GM18511 (cell line): Measurements from ENCODE around the gene KEAP1.
"Not testable (repeated sequence)": the region's sequence is repeated elsewhere in the genome, so short reads cannot be mapped to it uniquely, and the experiment has no call there.

Experiments used
- ATAC-seq: cut with Tn5 transposase; IDR thresholded peaks from one replicate; pipeline ENCODE4 v1.9.1; 2021; ENCODE audit warnings: mild to moderate bottlenecking, moderate library complexity; ENCODE audit not compliant: unreplicated experiment

KEAP1 gene

DNA sequence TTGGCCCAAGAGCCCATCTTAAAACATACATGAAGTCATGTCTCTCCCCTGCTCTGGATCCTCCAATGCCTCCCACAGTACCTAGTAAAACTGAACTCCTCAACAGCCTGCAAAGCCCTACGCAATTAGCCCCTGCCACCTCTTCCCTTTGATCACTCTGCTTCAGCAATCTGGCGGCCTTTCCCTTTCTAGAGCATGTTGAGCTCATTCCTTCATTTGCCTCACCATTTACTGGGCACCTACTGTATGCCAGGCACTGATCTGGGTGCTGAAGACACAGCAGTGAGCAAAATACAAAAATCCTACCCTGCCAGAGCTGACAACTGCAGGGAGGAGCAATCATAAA lies 2.9 kb downstream of the KEAP1 start:
- ATAC-seq: no peak

DNA sequence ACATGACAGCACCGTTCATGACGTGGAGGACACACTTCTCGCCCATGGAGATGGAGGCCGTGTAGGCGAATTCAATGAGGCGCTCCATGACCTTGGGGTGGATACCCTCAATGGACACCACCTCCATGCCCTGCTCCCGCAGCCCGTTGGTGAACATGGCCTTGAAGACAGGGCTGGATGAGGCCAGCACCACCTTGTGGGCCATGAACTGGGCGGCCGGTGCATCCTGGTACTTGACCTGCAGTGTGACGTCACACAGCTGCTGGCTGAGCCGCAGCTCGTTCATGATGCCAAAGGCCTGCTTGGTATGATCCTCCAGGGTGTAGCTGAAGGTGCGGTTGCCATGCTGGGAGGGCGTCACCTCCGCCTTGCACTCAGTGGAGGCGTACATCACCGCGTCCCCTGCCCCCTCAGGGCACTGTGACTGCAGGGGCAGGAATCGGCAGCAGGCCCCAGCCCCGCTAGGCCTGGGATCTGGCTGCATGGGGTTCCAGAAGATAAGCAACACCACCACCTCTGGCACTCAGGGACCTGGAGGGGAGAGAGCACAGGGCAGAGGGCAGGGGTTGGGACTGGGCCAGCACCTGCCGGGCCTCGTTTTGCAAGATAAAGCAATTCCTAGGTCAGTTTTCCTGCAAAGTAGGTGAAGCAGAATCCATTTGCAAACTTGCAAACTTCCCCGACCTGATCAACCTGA lies 3.5 kb downstream of the KEAP1 start:
- ATAC-seq: no peak

DNA sequence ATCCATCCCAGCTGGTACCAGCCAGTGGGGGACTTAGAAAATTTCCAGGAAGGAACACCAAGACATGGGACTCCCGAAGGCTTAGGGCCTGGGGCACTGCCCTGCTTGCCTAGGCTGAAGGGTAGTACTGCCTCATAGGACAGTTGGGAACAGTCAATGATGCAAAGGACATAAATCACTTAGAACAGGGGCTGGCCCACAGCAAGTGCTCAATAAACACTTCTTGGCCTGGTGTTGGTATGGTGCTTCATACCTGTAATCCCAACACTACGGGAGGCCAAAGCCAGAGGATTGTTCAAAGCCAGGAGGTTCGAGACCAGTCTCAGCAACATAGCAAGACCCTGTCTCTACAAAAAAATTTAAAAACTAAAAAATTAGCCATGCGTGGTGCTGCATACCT lies 5.8 kb downstream of the KEAP1 start:
- ATAC-seq: no peak

DNA sequence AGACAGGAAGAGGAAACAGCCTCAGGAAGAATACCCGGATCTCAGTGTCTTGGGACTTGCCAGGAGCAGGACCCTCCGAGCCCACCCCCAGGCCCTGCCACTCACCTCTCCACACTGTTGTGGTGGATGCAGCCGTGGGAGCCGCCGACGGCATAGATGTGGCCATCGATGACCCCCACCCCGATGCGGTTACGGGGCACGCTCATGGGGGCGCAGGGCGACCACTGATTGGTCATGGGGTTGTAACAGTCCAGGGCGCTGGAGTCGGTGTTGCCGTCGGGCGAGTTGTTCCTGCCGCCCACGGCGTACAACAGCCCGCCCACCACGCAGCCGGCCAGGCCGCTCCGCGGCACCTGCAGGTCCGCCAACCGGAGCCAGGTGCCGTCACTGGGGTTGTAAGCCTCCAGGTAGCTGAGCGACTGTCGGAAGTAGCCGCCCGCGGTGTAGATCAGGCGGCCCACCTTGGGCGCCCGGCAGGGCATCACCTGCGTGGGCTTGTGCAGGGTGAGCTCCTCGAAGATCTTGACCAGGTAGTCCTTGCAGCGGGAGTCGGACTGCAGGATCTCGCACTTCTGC lies 11.6 kb downstream of the KEAP1 start:
- no peak for ATAC-seq

DNA sequence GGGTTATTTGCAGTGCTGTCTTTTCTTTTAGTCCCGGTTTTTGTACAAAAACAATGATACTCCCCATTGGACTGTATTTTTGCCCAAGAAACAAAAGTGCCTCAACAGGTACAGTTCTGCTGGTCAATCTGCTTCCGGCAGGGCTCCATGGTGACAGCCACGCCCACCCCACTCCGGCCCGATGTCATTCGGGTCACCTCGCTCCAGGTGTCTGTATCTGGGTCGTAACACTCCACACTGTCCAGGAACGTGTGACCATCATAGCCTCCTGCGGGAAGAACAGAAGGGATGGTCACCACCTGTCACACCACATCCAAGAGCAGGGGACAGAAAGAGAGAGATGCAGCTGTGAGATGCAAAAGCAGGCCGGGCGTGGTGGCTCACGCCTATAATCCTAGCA lies 16.6 kb downstream of the KEAP1 start:
- ATAC-seq: no peak

DNA sequence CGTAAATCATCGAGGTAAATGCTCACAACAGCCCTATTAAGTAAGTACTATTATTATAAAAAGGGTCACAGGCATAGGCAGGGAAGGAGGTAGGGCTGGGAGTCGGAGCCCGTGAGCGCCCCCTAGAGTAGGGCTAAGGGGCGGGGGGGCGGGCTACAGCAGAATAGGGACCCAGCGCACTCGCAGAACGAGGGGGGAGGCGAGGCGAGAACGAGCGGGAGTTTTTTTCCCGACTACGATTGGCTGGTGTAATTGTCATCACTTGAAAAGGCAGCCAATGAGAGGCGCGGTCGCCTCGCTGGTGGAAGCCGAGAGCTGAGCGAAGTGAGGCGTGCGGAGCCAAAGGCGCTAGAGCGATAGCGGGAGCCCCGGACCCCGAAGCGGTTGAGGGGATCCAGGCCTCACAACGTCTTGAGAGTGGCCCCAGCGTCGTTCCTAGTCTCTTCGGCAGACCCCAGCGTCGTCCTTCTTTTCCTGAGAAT lies 24.2 kb downstream of the KEAP1 start:
- no peak for ATAC-seq

DNA sequence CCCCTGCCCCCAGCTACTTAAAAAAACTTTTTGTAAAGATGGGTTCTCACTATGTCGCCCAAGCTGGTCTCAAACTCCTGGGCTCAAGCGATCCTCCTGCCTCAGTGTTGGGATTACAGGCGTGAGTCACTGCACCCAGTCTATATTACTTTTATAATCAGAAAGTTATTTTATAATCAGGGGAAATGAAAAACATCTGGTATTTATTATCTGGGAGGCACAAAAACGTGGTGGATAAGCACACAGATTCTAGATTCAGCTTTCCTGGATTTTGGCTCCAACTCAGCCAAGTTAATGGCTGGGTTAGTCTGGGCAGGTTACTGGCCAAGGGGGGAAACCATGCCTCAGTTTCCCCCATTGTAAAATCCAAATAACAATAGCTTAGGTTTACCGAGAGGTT lies 24.7 kb downstream of the KEAP1 start:
- ATAC-seq: no peak

DNA sequence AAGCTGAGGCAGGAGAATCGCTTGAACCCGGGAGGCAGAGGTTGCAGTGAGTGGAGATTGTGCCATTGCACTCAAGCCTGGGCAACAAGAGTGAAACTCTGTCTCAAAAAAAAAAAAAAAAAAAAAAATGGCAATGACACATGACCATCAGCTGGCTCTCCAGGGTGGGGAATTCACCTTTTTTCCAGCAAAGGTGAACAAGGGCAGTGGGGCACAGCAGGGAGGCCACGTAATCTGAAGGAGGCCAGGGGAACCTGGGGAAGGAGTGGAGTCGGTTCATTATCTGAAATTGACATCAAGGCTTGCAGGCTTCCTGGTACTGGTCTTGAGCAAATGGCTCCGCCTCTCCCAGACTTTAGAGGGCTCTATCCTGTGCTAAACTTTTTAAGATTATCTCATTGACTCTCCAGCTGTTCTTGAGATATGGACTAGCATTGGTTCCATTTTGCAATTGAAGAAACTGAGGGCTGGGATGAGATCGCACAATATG lies 28.1 kb downstream of the KEAP1 start:
- no peak for ATAC-seq

DNA sequence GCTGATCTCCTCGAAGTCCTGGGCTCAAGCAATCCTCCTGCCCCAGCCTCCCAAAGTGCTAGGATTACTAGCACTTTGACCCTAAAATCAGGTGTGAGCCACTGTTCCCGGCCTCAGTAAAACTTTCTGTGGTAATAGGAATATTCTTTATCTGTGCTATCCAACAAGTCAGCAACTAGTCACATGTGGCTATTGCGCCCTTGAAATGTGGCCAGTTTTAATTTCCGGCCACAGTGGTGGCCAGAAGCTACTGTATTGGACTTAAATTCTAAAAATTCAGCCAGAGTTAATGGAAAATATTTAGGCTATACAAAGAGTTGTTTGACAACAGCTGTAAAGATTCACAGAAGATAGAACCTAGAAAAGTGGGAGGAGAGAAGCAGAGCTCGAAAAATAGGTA lies 30.0 kb downstream of the KEAP1 start:
- ATAC-seq: no peak

DNA sequence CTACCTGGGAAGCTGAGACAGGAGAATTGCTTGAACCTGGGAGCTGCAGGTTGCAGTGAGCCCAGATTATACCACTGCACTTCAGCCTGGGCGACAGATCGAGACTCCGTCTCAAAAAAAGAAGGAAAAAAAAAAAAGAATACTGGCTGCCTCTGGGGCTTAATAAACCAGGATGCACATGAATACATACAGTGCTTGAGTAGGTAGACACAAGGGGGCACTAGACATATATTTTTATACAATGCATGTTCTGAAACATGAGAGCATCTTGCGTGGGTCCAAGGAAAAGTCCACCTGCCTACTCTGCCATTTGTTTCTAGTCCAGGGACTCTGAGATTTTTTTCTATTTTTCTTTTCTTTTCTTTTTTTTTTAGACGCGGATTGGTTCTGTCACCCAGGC lies 31.2 kb downstream of the KEAP1 start:
- no peak for ATAC-seq

DNA sequence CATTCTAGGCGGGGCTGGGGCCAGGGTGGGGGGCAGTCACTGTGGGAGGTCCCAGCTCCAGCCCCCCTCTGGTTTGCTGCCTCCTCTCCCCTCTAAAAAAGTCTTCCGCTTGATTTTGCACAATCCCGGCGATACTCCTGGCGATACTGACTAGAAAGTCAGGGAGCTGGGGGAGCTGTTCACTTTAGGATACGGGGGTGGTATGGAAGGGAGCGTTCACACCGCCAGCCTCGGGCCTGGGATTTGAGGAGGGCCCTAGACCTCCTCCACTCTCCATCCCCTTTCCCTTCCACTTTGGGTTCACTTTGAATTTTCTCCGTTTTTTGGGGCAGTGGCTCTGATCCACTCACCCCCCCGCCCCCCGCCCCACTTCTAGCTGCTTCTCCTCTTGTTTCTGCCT lies 35.0 kb downstream of the KEAP1 start:
- ATAC-seq: no peak

DNA sequence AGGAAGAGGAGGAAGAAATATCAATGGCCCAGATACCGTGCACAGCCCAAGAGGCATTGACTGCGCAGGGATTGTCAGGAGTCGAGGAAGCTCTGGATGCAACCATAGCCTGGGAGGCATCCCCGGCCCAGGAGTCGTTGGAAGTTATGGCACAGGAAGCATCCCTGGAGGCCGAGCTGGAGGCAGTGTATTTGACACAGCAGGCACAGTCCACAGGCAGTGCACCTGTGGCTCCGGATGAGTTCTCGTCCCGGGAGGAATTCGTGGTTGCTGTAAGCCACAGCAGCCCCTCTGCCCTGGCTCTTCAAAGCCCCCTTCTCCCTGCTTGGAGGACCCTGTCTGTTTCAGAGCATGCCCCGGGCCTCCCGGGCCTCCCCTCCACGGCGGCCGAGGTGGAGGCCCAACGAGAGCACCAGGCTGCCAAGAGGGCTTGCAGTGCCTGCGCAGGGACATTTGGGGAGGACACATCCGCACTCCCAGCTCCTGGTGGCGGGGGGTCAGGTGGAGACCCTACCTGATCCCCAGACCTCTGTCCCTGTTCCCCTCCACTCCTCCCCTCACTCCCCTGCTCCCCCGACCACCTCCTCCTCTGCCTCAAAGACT lies 36.0 kb downstream of the KEAP1 start:
- ATAC-seq: no peak

DNA sequence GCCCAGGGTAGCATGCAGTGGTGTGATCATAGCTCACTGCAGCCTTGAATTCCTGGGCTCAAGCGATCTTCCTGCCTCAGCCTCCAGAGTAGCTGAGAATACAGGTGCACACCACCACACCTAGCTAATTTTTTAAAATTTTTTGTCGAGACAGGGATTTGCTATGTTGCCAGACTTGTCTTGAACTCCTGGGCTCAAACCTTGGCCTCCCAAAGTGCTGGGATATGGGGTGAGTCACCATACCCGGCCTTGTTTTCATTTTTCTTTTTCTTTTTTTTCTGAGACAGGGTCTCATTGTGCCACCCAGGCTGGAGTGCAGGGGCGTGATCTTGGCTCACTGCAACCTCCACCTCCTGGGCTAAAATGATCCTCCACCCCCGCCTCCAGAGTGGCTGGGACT lies 38.7 kb downstream of the KEAP1 start:
- no peak for ATAC-seq

DNA sequence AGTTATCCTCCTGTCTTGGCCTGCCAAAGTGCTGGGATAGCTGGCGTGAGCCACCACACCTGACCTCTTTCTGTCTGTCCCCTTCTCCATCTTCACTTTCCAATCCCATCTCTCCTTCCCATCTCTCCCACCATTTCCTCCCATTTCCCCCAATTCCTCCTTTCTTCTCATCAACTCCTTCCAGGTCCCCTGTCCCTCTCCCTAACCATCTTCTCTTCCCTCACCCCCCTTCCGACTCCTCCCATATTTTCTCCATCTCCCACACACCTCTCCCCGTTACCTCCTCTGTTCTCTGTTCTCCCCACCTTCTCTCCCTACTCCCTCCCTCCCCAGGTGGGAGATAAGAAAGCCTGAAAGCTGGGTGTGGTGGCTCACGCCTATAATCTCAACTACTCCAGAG lies 40.6 kb downstream of the KEAP1 start:
- ATAC-seq: no peak

DNA sequence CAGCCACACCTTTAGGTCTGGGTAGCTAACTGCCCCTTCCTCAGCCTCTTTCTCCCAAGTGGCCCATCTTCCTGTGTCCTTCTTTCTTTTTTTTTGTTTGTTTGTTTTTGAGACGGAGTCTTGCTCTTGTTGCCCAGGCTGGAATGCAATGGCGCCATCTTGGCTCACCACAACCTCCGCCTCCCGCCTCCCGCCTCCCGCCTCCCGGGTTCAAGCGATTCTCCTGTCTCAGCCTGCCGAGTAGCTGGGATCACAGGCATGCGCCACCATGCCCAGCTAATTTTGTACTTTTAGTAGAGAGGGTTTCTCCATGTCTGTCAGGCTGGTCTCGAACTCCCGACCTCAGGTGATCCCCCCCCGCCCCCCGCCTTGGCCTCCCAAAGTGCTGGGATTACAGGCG lies 41.1 kb downstream of the KEAP1 start:
- ATAC-seq: not testable (repeated sequence)

DNA sequence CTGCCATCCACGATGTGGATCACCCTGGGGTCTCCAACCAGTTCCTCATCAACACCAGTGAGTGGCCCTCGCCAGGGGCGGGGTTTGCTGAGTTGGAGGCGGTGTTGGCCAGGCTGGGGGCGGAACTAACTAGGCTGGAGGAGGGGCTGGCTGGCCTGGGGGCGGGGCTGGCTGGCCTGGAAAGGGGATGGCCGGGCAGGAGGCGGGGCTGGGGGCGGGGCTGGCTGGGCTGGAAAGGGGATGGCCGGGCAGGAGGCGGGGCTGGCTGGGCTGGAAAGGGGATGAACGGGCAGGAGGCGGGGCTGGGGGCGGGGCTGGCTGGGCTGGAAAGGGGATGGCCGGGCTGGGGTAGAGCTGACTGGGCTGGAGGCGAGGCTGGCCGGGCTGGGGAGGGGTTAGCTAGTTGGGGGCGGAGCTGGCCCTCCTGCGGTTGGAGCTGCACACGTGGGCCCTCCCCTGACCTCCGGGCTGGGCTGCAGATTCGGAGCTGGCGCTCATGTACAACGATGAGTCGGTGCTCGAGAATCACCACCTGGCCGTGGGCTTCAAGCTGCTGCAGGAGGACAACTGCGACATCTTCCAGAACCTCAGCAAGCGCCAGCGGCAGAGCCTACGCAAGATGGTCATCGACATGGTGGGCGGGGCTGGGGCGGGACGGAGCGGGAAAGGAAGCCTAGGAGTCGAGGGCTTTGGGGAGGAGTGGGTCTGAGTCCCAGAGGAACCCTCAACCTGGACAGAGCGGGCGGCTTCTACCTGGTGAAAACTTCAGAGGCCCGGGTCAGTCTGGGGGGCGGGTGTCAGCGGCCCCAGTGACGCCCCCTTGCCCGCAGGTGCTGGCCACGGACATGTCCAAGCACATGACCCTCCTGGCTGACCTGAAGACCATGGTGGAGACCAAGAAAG lies 41.9 kb downstream of the KEAP1 start:
- ATAC-seq: peak; percentile 90

DNA sequence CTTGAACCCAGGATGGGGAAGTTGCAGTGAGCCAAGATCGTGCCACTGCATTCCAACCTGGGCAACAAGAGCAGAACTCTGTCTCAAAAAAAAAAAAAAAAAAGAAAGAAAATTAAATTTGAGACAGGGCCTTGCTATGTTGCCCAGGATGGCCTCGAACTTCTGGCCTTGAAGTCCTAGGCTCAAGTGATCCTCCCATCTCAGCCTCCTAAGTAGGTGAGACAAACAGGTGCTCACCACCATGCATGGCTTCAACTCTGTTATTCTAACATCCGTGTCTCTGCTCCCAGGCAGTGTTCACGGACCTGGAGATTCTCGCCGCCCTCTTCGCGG lies 42.5 kb downstream of the KEAP1 start:
- ATAC-seq: no peak

DNA sequence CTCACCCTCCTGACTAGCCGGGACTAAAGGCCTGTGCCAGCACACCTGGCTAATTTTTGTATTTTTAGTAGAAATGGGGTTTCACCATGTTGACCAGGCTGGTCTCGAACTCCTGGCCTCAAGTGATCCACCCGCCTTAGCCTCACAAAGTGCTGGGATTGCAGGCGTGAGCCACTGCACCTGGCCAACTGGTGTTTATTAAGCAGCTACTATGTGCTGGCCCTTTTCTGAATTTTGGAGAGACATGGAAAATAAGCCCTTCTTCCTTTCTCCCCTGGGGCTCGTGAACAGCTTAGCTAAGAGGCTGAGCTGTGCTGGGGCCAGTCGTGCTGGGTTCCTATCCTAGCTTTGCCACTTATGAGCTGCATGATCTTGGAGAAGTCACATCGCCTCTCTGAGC lies 44.4 kb downstream of the KEAP1 start:
- not testable (repeated sequence) for ATAC-seq

DNA sequence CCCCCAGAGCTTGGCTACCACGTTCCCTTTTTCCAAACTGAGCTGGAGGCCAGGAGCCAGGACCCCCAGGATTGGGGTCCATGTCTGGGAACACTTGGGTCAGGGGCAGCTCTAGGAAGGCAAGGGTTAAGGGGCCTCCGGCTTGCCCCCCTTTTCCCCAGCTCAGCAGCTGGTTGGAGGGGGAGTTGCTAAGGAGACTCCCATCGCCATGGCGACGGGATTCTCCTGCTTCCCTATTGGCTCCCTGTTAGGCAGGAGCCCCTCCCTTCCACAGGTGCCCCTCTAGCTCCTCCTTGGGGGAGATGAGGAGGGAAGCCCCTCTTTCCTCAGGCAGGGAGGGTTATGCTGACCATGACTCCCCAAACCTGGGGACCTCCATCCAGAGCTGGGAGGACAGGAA lies 48.9 kb downstream of the KEAP1 start:
- ATAC-seq: no peak

DNA sequence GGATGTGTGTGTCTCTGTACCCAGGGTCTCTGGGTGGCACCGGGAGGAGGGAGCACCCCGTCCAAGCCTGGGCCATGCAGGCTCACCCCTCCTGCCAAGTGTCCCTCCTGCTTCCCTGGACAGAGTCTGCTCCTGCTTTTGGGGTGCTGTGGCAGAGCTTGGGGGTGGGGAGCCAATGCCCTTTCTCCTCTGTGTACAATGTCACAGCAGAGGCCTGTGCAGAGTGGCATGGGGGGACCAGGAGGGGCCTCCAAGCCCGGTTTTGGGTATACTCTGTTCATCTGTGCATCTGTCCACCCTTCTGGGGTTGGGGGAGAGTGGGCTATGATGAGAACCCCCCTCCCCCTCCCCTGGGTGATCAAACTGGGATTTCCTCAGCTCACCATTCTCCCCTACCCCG lies 49.3 kb downstream of the KEAP1 start:
- no peak for ATAC-seq

DNA sequence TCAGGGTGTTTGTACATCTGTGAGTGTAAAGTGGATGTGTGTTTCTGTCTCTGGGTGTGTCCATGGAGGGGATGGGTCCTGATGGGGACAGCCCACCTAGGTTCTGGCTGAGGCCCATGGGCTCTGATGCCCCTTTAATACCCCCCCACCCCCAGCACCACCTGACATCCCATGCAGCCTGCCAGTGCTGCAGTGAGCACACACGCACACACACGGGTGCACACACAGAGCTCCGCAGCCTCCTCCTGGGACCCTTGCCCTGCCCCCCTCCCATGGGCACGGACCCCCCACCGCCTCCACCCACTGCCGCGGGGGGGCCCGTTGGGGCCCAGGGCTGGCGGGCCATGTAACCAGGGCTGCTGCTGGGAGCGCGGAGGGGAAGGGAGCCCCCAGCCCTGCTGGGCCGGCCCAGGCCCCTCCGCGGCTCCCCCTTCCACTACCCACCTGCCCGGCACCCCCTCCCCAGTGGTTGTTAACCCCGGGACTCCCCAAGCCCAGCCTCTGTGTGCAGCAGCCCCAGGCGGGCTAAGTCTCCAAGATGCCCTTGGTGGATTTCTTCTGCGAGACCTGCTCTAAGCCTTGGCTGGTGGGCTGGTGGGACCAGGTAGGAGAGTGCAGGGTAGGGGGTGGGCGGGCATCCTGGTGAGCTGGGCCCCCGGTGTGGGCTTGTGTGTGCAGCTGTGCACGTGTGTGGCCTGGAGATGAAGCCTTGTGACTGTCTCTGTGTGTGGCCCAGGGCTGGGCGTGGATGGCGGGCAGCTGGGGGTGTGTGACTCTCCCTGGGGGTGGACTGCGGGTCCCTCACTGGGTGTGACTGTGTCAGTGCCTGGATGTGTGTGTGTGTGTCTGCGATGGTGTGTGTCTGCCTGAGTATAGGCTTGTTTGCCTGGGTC lies 50.2 kb downstream of the KEAP1 start:
- ATAC-seq: no peak
